HUDEP-2 (cell line): ENCODE data around the gene MYO1E.
"Not testable (repeated sequence)": the region's sequence is repeated elsewhere in the genome, so short reads cannot be mapped to it uniquely, and the experiment has no call there.

Experiments
- DNase-seq, 76 experiments: peaks; one replicate each; lab custom pipeline; 2025; ENCODE audit not compliant: unreplicated experiment in 76 of 76; lab: John Stamatoyannopoulos, UW

Gene MYO1E

DNA sequence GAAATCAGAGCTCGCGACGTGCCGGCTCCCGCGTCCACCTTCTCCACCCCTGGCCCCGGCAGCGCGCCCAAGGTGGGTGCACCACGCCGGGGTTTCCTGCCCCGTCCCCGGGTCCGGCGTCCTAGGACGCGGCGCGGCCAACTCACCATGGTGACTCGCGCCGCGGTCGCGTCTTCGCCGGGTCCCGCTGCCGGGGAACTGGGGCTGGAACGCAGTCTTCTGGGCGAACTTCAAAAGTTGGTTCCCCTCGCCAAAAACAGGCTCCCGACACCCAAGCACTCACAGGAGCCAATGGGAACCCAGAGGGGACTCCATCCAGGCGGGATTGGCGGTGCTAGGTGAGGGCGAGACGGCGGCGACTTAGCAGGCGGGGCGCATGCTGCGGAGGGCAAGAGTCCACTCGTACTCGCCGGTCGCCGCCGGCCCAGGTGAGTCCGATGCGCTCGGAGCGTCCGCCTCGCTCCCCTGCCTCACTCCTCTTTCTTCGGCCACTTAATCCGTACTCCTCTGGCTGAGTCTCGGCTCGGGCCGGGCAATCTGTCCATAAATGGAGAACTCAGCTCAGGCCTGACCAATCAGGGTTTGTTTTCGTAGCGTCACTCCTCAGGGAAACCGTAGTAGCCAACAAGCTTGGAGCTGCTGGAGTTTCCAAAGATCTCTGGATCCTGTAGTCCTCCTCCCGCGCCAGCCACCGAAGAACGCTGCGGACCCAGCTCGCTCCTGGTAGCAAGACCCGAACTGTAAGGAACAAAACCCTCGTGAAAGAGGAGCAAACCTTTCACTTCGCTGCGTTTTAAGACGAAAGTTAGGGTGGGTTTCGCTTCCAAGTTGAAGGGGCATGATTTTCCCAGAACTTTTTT lies at the start of gene MYO1E:
MYO1E (minus strand) TSS at position 520 of the 860 bp plus-strand sequence; CDS start at position 149, 371 bp downstream.
- DNase-seq = peak in 2 of 76 experiments; percentile 1

- DNase-seq = no peak
These were observed 48.4 kb upstream of the MYO1E start for GRCh38 chr15:59420986-59421618.

DNA sequence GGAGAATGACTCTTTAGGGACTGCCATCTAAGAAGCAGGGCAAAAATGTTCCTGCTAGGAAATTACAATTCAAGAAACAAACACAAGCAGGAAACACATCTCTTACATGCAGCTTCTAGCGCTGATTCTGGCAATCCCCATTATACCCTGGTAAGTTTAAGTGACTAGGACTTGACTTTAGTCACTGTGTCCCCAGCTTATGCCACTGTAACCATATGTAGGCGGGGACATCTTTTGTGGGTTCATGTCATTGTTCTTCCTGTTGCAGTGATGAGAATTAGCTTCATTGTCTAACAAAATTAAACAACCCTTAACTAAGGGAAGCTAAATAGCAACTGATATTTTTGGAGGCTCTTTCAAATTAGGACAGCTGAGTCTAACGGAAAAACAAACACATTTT lies 47.4 kb upstream of the MYO1E start:
- DNase-seq = no peak

DNA sequence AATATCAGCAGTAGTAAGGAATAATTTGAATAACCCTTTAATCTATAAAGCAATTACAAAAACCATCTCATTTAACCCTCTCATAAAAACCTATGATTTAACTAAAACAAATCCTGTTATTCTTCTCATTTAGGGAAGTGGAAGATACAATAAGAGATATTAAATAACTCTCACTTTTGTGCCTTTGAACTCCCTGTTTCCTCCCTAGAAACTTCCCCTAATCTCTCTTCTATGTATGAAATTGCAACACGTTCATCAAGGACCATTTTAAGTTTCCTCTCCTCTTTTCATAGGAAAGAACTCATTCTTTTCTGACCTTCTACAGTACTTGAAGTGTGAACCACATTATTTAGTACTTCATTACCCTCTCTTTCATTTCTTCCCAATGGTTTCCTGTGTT lies 46.5 kb upstream of the MYO1E start:
- no peak for DNase-seq

DNA sequence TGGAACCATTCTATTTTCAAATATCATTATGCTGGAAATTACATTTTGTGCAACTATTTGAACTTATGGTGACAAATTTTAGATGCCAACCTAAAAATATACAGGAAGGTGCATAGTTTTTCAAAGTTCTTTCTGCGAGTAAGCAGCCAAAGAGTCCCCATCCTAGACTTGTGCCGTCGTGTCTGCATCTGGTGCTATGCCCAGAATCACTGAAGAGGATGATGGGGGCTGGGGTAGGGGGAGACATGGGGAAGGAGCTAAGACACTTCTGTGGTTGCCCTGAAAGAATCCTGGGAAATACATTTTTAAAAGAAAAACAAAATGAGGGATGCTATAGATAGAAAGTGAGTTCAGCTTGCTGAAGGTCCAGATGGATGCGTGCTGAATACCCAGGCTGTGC lies 44.1 kb upstream of the MYO1E start:
- DNase-seq = no peak

DNA sequence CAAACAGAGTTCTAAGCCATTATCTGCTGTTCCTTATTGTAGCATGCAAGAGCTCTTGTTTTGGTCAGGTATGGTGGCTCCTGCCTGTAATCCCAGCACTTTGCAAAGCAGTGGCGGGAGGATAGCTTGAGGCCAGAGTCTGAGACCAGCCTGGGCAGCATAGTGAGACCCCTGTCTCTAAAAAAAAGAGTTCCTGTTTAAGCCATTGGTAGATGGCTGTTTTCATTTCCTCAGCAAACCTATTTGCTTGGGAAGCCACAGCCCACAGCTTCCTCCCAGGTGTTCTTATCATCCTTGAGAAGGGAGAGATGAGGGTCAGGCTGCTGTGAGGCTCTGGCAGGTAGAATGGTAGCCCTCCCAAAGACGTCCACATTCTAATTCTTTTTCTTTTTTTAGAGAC lies 40.9 kb upstream of the MYO1E start:
- no peak for DNase-seq

- DNase-seq = no peak
These were observed 37.8 kb upstream of the MYO1E start for GRCh38 chr15:59410391-59410896.

DNA sequence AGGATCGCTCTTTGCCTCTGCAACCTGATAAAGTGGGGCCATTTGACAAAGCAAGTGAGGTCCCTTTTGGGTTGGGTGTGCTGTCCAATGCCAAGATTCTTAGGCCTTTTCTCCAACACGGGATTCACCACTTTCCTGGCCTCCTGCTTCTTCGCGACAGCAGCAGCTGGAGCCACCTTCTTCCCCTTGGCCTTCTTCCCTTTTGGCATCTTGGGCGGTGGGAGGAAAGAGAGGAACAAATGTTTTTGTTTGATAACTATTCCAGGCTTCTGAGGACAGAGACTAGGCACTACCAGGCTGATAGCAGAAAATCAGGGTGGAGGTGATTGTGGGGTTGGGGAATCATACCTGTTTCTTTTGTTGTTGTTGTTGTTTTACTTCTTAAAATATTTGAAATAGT lies 35.3 kb upstream of the MYO1E start:
- DNase-seq = no peak

DNA sequence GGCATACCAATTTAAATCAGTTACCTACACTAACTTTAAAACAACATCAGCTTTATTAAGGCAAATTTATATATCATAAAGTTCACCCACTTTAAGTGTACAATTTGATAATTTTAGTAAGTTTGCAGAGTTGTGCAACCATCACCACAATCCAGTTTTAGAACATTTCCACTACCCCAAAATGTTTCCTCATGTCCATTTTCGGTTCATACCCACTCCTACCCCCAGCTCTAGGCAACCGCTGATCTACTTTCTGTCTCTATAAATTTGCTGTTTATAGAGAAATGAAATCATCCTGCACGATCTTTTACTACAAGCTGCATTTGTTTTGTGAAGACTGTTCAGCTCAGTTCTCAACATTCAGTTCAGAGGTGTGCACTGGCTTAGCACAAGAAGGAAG lies 33.8 kb upstream of the MYO1E start:
- no peak for DNase-seq

- DNase-seq = no peak
These were observed 32.4 kb upstream of the MYO1E start for GRCh38 chr15:59405079-59405478.

DNA sequence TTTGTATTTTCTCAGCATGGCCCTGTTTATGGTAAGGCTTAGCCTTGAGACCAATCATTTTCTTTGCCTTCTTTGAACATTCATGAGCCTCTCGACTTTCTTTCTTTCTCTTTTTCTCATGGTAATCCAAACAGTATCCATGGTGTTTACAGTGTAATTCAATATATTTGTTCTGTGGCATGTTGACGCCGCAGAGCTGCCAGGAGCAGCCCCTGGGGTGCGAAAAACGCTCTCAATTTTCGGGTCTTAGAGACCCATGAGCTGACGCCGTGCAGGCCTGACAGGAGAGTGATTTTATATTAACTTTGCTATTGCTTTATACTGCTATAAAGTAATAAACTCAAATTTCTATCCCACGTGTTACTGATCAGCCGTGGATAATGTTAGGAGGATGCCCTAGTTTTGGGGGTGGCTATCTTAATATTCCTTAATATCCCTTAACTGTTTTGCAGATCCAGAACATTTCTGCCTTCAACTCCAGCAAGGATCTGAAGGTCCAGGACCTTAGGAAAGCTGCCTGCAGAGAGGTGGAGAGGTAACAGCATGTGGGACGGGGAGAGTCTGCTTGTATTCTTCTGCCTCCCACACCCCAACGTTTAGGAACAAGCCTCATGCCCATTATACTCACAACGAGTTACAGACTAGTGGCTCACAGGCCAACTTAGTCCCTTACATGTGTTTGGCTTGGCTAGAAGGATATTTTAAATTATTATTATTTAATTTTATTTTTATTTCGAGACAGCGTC lies 29.3 kb upstream of the MYO1E start:
- DNase-seq = no peak

GRCh38 chr15:59401051-59401823 lies 28.6 kb upstream of the MYO1E start:
- DNase-seq = not testable (repeated sequence)

- no peak for DNase-seq
These were observed 27.6 kb upstream of the MYO1E start for GRCh38 chr15:59400103-59400813.

- no peak for DNase-seq
These were observed 26.9 kb upstream of the MYO1E start for GRCh38 chr15:59399465-59400102.

DNA sequence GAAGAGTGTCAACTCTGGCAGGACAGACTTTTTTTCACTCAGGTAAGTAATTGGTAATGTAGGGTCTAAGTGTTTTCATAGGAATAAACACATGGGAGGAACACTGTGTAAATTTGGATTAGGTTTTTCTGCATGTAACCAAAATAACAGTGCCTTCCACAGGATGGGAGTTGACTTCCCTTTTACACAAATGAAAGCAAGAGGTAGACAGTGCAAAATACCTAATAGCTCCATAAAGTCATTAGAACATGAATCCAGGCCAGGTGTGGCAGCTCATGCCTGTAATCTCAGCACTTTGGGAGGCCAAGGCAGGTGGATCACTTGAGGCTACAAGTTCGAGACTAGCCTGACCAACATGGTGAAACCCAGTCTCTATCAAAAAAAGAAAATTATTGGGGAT lies 25.5 kb upstream of the MYO1E start:
- no peak for DNase-seq

DNA sequence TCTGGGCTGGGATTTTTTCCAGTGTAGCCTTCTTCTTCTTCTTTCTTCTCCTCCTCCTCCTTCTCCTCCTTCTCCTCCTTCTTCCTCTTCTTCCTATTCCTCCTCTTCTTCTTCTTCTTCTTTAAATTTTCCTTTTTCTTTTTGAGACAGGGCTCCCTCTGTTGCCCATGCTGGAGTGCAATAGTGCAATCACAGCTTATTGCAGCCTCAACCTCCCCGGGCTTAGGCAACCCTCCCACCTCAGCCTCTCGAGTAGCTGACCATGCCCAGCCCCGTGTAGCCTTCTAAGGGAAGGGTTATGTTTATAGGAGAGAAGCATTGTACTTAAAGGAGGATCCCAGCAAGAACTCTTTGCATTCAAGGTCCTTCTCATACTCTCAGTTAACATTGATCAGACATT lies 24.0 kb upstream of the MYO1E start:
- DNase-seq = no peak

GRCh38 chr15:59396211-59396610 lies 23.5 kb upstream of the MYO1E start:
- DNase-seq = no peak

GRCh38 chr15:59394166-59394661 lies 21.5 kb upstream of the MYO1E start:
- DNase-seq = no peak

DNA sequence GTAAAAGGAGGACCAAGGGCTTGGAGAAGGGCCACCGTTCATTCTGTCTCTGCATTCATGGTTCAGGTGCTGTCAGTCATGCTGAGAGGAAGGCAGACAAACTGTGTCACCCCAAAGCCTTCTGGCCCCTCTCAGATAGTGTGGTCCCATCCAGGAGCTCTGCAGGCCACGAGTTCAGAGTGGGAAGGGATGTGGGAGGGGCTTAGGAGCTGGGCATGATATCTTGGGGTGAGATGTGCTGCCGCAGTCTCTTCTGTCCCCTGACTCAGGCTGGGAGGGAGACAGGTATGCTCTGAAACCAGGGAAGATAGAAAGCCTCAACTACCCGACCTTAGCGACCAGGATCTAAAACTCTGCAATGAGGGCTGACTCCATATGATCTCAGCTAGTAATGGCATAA lies 19.6 kb upstream of the MYO1E start:
- no peak for DNase-seq
